NCI-H1105 (cell line): Measurements from ENCODE around the gene TCEAL2.
"Not testable (repeated sequence)": the region's sequence is repeated elsewhere in the genome, so short reads cannot be mapped to it uniquely, and the experiment has no call there.

Experiments
- DNase-seq: peaks from one replicate; lab custom pipeline; 2025; lab: John Stamatoyannopoulos, UW

The TCEAL2 gene

GRCh38 chrX:102125436-102125835, at the start of gene TCEAL2:
Gene TCEAL2 (plus strand): TSS chrX:102125679. CDS start chrX:102126831, 1,152 bp downstream.
- DNase-seq = peak; percentile 56

DNA sequence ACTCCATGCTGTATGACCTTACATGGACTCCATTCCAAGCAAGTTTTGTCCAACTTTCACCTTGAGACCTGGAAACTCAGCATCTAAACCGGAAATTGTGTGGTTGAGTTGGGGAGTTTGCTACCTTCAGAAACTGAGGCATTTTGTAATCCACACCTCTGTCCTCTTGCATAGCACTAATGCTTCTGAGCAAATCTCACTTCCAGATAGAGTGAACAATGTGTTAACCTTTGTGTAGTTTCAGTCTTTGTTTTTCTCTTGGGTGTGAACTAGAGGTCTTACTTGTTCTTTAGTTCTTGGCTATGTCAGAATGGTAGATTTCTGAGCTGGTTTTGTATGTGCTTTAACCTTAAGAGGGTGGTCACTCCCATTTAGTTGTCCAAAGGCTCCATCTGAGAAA, 48.1 kb upstream of the TCEAL2 start:
- no peak for DNase-seq

DNA sequence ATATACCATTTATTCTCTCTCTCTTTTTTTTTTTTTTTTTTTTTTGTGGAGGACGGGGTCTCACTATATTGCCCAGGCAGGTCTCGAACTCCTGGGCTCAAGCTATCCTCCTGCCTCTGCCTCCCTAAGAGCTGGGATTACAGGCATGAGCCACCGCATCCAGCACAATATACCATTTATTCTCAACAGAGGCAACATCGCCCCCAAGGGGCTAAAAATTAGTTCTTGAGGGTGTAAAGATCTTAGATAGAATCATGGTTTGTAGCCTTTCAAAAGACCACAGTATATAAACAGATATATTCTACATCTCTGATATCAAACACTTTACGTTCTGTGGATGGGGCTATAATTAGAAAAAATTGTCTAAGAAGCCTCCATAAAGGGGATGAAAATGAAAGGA, 39.8 kb upstream of the TCEAL2 start:
- DNase-seq = no peak

DNA sequence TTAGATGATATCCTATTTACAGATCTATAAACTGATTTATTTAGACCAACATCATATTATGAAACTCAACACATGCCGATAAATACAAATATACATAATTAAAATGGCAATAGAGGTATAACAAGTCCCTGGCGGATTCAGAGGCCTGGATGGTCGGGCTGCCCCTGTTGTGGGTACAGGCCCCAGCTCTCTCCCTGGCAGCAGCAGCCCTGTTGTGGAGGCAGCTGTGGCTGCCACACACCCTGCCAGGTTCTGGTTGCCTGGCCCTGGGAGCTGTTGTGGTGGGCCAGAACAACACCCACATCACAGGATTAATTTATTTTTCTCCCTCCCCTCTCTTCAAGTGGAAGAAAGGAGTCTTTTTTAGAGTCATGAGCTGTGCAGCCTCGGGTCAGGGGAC, 12.1 kb upstream of the TCEAL2 start:
- DNase-seq = no peak

- DNase-seq = no peak
Observed at GRCh38 chrX:102115748-102116147, 9.7 kb upstream of the TCEAL2 start.

GRCh38 chrX:102125014-102125413, 465 bp upstream of the TCEAL2 start:
- not testable (repeated sequence) for DNase-seq

DNA sequence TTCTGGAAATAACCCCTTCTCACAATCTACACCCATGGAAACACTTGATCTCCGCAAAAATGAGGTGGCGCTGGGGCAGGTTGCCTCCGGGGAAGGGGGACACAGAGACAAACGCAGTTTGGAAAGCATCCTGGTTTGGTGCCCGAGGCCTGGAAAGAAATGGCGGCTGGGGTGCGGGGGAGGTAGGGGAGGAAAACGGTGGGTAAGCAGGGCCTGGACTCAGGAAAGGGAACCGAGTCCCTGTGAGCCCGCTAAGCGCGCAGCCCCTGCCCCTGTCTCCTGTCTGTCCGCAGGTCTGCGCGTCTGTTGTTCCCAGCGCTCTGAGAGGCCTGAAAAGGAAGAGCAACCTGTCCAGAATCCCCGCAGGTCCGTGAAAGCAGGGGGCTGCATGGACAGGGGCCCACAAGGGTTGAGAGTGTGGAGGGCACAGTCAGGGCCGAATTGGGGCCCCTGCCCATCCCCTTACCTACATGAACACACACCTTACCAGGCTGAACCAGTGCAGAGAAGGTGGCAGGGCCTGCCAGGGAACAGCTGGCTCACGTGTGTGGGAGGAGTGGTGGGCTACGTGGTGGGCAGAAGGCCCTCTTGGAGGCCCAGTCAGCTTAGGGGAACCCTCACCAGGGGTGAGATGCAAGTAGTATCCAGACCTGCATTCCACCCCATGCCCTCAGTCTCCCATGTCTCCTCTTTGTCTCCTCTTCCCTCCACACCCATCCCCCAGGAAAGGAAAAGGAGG, 770 bp downstream of the TCEAL2 start:
- not testable (repeated sequence) for DNase-seq

DNA sequence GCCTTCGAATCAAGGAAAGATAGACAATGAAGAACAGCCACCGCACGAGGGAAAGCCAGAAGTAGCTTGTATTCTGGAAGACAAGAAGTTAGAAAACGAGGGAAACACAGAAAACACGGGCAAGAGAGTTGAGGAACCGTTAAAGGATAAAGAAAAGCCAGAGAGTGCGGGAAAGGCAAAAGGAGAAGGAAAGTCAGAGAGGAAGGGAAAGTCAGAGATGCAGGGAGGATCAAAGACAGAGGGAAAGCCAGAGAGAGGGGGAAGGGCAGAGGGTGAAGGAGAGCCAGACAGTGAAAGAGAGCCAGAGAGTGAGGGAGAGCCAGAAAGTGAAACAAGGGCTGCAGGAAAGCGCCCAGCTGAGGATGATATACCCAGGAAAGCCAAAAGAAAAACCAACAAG, 1.4 kb downstream of the TCEAL2 start:
- no peak for DNase-seq

- no peak for DNase-seq
Observed at GRCh38 chrX:102129473-102129872, 4.0 kb downstream of the TCEAL2 start.

GRCh38 chrX:102138064-102138463, 12.6 kb downstream of the TCEAL2 start:
- DNase-seq = no peak

DNA sequence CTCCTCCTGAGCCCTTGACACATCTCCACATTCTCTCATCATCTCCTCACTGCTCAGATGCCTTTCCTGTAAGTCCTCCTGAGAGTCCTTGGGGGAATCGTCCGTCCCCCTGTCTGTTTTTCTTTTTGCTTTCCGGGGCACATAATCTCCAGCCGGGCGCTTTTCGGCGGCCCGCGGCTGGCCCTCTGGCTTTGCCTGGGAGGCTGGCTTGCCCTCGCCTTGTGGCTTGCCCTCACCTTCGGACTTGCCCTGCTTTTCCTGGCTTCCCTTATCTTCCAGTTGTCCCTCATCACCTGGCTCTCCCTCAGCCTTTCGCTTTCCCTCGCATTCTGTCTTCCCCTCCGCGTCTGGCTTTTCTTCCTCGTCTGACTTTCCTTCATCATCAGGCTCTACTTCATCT, 15.4 kb downstream of the TCEAL2 start:
- DNase-seq = not testable (repeated sequence)

DNA sequence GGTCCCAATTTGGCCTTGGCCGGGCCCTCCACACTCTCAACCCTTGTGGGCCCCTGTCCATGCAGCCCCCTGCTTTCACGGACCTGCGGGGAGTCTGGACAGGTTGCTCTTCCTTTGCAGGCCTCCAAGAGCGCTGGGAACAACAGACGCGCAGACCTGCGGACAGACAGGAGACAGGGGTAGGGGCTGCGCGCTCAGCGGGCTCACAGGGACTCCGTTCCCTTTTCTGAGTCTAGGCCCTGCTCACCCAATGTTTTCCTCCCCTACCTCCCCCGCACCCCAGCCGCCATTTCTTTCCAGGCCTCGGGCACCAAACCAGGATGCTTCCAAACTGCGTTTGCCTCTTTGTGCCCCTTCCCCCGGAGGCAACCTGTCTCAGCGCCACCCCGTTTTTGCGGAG, 16.2 kb downstream of the TCEAL2 start:
- DNase-seq = not testable (repeated sequence)

- DNase-seq = not testable (repeated sequence)
Observed at GRCh38 chrX:102142274-102142673, 16.8 kb downstream of the TCEAL2 start, which contains the start of gene TCEAL6. Gene TCEAL6 (minus strand): TSS chrX:102142481.

DNA sequence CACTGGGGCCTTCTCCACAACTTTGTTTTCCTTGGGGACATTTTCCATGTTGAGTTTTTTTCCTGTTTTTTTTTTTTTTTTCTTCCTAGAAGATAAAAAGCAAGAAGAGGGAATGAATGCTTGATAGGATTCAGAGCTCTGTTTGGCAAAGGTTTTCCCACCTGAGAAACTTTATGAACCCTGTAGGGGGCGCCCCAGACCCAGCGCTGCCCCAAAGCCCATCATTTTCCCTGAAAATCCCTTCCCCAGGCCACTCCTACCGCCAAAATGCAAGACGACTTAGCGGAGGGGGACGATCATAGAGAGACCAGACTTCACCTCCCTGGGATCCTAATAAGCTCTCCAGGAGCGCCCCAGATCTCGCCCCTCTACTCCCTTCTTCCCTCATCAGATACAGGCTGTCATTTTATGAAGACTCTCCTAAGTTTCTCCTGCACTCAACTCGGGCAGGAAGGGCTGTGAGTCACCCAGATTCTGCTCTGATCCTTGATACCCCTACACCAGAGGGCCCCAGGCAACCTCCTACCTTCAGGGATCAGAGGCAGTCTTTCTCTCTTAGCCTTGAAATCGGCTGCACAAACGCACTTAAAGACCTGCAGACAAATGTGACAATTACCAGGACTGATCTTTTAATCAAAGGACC, 28.9 kb downstream of the TCEAL2 start:
- DNase-seq = peak; percentile 24

GRCh38 chrX:102154900-102155805, 29.7 kb downstream of the TCEAL2 start:
- peak; percentile 11 for DNase-seq

DNA sequence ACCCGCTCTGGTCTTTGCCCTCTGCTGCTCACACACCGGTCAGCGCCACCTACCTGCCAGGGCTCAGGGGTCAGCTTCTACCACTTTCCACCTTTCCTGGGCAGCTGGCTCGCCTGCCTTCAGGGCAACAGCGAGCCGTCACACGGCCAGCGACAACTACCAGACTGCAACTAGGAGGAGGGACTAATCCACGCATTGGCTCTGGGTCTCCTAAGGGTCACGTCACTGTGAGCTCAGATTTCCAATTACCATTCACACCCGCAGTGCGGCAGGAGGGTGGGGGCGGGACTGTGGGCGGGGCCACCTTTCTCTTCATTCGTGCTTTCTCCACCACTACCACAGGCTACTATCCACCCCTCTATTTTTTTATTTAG, 30.3 kb downstream of the TCEAL2 start, which contains the start of gene BEX5:
Gene BEX5 (minus strand): TSS at position 172 of the 374 bp plus-strand sequence. CDS start 1,712 bp downstream, outside the sequence.
- peak; percentile 77 for DNase-seq
